Measurements from ENCODE around the gene OCA2.

DNA sequence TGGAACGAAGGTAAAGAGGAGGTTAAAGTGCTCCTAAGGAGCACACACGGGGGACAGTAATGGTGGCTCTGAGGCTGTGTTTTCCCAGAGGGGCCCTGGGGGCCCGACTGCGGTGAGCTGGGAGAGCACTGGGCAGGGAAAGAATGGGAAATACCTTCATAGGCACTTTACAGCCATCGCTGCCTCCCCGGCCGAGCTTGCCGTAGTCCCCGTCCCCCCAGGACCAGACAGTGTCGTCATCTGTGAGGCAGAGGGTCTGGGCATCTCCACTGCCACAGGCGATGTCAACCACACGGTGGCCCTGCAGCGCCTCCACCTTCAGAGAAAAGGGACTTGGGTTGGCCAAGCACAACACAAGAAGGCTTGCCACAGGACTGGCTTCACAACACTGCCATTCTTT, 32.8 kb upstream of the OCA2 start:
- TF ChIP-seq, protein P1, sequence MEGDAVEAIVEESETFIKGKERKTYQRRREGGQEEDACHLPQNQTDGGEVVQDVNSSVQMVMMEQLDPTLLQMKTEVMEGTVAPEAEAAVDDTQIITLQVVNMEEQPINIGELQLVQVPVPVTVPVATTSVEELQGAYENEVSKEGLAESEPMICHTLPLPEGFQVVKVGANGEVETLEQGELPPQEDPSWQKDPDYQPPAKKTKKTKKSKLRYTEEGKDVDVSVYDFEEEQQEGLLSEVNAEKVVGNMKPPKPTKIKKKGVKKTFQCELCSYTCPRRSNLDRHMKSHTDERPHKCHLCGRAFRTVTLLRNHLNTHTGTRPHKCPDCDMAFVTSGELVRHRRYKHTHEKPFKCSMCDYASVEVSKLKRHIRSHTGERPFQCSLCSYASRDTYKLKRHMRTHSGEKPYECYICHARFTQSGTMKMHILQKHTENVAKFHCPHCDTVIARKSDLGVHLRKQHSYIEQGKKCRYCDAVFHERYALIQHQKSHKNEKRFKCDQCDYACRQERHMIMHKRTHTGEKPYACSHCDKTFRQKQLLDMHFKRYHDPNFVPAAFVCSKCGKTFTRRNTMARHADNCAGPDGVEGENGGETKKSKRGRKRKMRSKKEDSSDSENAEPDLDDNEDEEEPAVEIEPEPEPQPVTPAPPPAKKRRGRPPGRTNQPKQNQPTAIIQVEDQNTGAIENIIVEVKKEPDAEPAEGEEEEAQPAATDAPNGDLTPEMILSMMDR (conservative IDR thresholded peaks at IDR 0.05; ENCODE audit: low read length) = no peak
- no peak for TF ChIP-seq EZH2phosphoT487 (IDR thresholded peaks at IDR 0.05; ENCODE audit: borderline replicate concordance, low read depth, low read length)
